Caco-2 (cell line): ENCODE data around the gene CLNK. TPM values are rescaled to one million over a fixed set of nuclear protein-coding genes. Genes with fewer than 3 reads are reported as not detected.
A peak's percentile ranks its signal among the peaks of the same experiment; 100 is the strongest.
"Not testable (repeated sequence)": the region's sequence is repeated elsewhere in the genome, so short reads cannot be mapped to it uniquely, and the experiment has no call there.

Source experiments
- BruUV-seq: library from RNA; stranded (reverse); fragments of 400-500 nt; replicated peaks from 2 replicates; lab custom pipeline; 2021; lab: Mats Ljungman, UMichigan
- CTCF ChIA-PET: fragments of 300-600 bp; sonication (Branson Sonifier 250); formaldehyde crosslinking; loops from one replicate; lab custom pipeline; 2022; ENCODE audit warnings: antibody characterized with exemption; lab: Charles Lee
- POLR2A ChIA-PET: fragments of 300-600 bp; sonication (Branson Sonifier 250); formaldehyde crosslinking; loops from one replicate; lab custom pipeline; 2022; ENCODE audit warnings: antibody characterized with exemption; lab: Charles Lee
- DNase-seq, 2 experiments: peaks; one replicate each; pipeline versions ENCODE4 v3.0.0 to v3.0.0-alpha.2; 2020 to 2022
- H3K27me3 ChIP-seq: replicated peaks from 2 replicates; pipeline ENCODE4 v1.6.0; 2011; ENCODE audit warnings: low read length; ENCODE audit not compliant: control insufficient read depth, insufficient read depth
- H3K36me3 ChIP-seq: 2 replicates; pipeline ENCODE4 v1.5.1; 2011; ENCODE audit warnings: low read length; ENCODE audit not compliant: control insufficient read depth, insufficient read depth
- H3K4me1 ChIP-seq: fragments of 250-450 bp; sonication (Bioruptor Pico); 2 replicates; pipeline ENCODE4 v1.5.1; 2020; ENCODE audit warnings: mild to moderate bottlenecking
- H3K4me3 ChIP-seq: 2 replicates; pipeline ENCODE4 v1.5.1; 2011; ENCODE audit warnings: low read depth, mild to moderate bottlenecking, control low read depth, low read length
- H3K9me3 ChIP-seq: fragments of 250-450 bp; sonication (Bioruptor Pico); 2 replicates; pipeline ENCODE4 v1.5.1; 2020; ENCODE audit warnings: mild to moderate bottlenecking, moderate library complexity
- H3K27ac Mint-ChIP-seq: one replicate; pipeline ENCODE4 v1.8.0; 2022; ENCODE audit warnings: mixed read lengths; ENCODE audit not compliant: unreplicated experiment
- H3K27me3 Mint-ChIP-seq: one replicate; pipeline ENCODE4 v1.8.0; 2022; ENCODE audit warnings: mixed read lengths; ENCODE audit not compliant: insufficient read depth, unreplicated experiment
- H3K36me3 Mint-ChIP-seq: one replicate; pipeline ENCODE4 v1.8.0; 2022; ENCODE audit warnings: mild to moderate bottlenecking, mixed read lengths; ENCODE audit not compliant: insufficient read depth, unreplicated experiment
- H3K4me1 Mint-ChIP-seq: one replicate; pipeline ENCODE4 v1.8.0; 2022; ENCODE audit warnings: low read depth, mixed read lengths; ENCODE audit not compliant: unreplicated experiment
- H3K4me3 Mint-ChIP-seq: one replicate; pipeline ENCODE4 v1.8.0; 2022; ENCODE audit warnings: mild to moderate bottlenecking, moderate library complexity, mixed read lengths; ENCODE audit not compliant: unreplicated experiment
- H3K9me3 Mint-ChIP-seq: one replicate; pipeline ENCODE4 v1.8.0; 2022; ENCODE audit warnings: mixed read lengths; ENCODE audit not compliant: unreplicated experiment
- CTCF ChIP-seq, 2 experiments: fragments of 200-600 bp in 1 of 2; IDR thresholded peaks; 1 replicate in 1 of 2; 2 replicates in 1 of 2; pipeline versions ENCODE4 v1.5.1 to v1.8.0; 2011 to 2022; ENCODE audit warnings: antibody characterized with exemption in 1 of 2, control low read depth in 1 of 2, inconsistent platforms in 1 of 2, low read depth in 1 of 2, low read length in 1 of 2, mild to moderate bottlenecking in 1 of 2, moderate library complexity in 1 of 2; ENCODE audit not compliant: insufficient read depth in 1 of 2, severe bottlenecking in 1 of 2, unreplicated experiment in 1 of 2
- intact Hi-C: fragments of 100-400 bp; cut with micrococcal nuclease; formaldehyde crosslinking; loops from one replicate; pipeline ENCODE4 v1.10.0; 2022; ENCODE audit not compliant: unreplicated experiment
- total RNA-seq: library from RNA; stranded (reverse); gene quantifications from 2 replicates; pipeline ENCODE4 v1.2.3, GENCODE V29; 2022

CLNK gene
- total RNA-seq, 1 experiment from 2014 or later = not detected

GRCh38 chr4:10575414-10575813 is 109.2 kb downstream of the CLNK start:
- CTCF ChIA-PET = no interaction called here
- TF ChIP-seq CTCF (IDR thresholded peaks at IDR 0.05; ENCODE audit: insufficient read depth in 1 of 2, low read depth in 1 of 2, low read length in 1 of 2, severe bottlenecking in 1 of 2, unreplicated experiment in 1 of 2) = no peak
- peak overlapping the region; percentile 14 for H3K27ac Mint-ChIP-seq

GRCh38 chr4:10574553-10574952 is 110.0 kb downstream of the CLNK start:
- peaks cover 22% of the 10 kb centered on the region for H3K9me3 Mint-ChIP-seq
- BruUV-seq, DNase-seq, intact Hi-C loops, H3K4me3 ChIP-seq, H3K27me3 ChIP-seq, H3K4me3 Mint-ChIP-seq, H3K36me3 ChIP-seq, CTCF ChIA-PET, H3K27me3 Mint-ChIP-seq, H3K36me3 Mint-ChIP-seq, H3K4me1 Mint-ChIP-seq, H3K9me3 ChIP-seq, POLR2A ChIA-PET: not testable (repeated sequence)
- H3K4me1 ChIP-seq = peaks cover 14% of the 10 kb centered on the region
- H3K27ac Mint-ChIP-seq = peak overlapping the region; percentile 14

More at GRCh38 chr4:10575414-10575813, 109.2 kb downstream of the CLNK start:
- Mint-ChIP-seq H3K4me1 (no peaks in the 10 kb centered on the region), H3K4me3 (no peak overlapping the region), H3K9me3 (peaks cover 14% of the 10 kb centered on the region), H3K27me3 (no peaks in the 10 kb centered on the region), H3K36me3 (no peaks in the 10 kb centered on the region)
- no TSS peak for BruUV-seq
- no peaks in the 10 kb centered on the region for H3K9me3 ChIP-seq
- intact Hi-C loops = no loop called here
- no peak overlapping the region for H3K4me3 ChIP-seq
- H3K36me3 ChIP-seq = no peaks in the 10 kb centered on the region
- no peak for DNase-seq
- POLR2A ChIA-PET = no interaction called here
- peaks cover 14% of the 10 kb centered on the region for H3K4me1 ChIP-seq
- no peaks in the 10 kb centered on the region for H3K27me3 ChIP-seq

- H3K27ac Mint-ChIP-seq = no peak overlapping the region
- no TSS peak for BruUV-seq
- intact Hi-C loops = no loop called here
- CTCF ChIA-PET = no interaction called here
- no peak overlapping the region for H3K4me3 Mint-ChIP-seq
- Histone ChIP-seq H3K36me3 (no peaks in the 10 kb centered on the region), H3K9me3 (no peaks in the 10 kb centered on the region), H3K4me3 (no peak overlapping the region), H3K27me3 (no peaks in the 10 kb centered on the region), H3K4me1 (peaks cover under 1% of the 10 kb centered on the region; the same call in 1 of the 2 replicates)
- peaks cover 30% of the 10 kb centered on the region for H3K9me3 Mint-ChIP-seq
- no peaks in the 10 kb centered on the region for H3K36me3 Mint-ChIP-seq
- no peaks in the 10 kb centered on the region for H3K27me3 Mint-ChIP-seq
- TF ChIP-seq CTCF (IDR thresholded peaks at IDR 0.05; ENCODE audit: insufficient read depth in 1 of 2, low read depth in 1 of 2, low read length in 1 of 2, severe bottlenecking in 1 of 2, unreplicated experiment in 1 of 2) = no peak
- POLR2A ChIA-PET = no interaction called here
- no peak for DNase-seq
- no peaks in the 10 kb centered on the region for H3K4me1 Mint-ChIP-seq
Measured at GRCh38 chr4:10571909-10572308, 112.7 kb downstream of the CLNK start.

GRCh38 chr4:10569491-10569890 is 115.1 kb downstream of the CLNK start:
- ChIA-PET POLR2A (no interaction called here), CTCF (no interaction called here)
- Histone ChIP-seq H3K4me3 (no peak overlapping the region), H3K36me3 (no peaks in the 10 kb centered on the region), H3K4me1 (no peaks in the 10 kb centered on the region), H3K9me3 (no peaks in the 10 kb centered on the region), H3K27me3 (no peaks in the 10 kb centered on the region)
- intact Hi-C loops = no loop called here
- H3K4me3 Mint-ChIP-seq = no peak overlapping the region
- H3K9me3 Mint-ChIP-seq = peaks cover 17% of the 10 kb centered on the region
- H3K27me3 Mint-ChIP-seq = no peaks in the 10 kb centered on the region
- no peak for DNase-seq
- no peaks in the 10 kb centered on the region for H3K36me3 Mint-ChIP-seq
- no peaks in the 10 kb centered on the region for H3K4me1 Mint-ChIP-seq
- BruUV-seq = no TSS peak
- TF ChIP-seq CTCF (IDR thresholded peaks at IDR 0.05; ENCODE audit: insufficient read depth in 1 of 2, low read depth in 1 of 2, low read length in 1 of 2, severe bottlenecking in 1 of 2, unreplicated experiment in 1 of 2) = no peak
- no peak overlapping the region for H3K27ac Mint-ChIP-seq
